K562 (cell line): ENCODE results near the gene EPHB6. TPM values are rescaled to one million over a fixed set of nuclear protein-coding genes. Genes with fewer than 3 reads are reported as not detected.

Source experiments
- ATAC-seq: fragments of 200-7000 bp; cut with Tn5 transposase; 3 replicates; pipeline ENCODE4 v1.9.1; 2020; ENCODE audit warnings: moderate library complexity
- BruUV-seq: library from RNA; stranded (reverse); fragments of 400-500 nt; replicated peaks from 2 replicates; lab custom pipeline; 2021; lab: Mats Ljungman, UMichigan
- CTCF ChIA-PET: fragments of 300-600 bp; formaldehyde crosslinking; extraction: SDS; loops from one replicate; lab custom pipeline; 2021; ENCODE audit warnings: low intra/inter-chr PET ratio; lab: Yijun Ruan, JAX
- POLR2A ChIA-PET: fragments of 300-600, 350-650 bp; sonication (Branson Sonifier 250); formaldehyde crosslinking; extraction: SDS; loops from one replicate; lab custom pipeline; 2021; ENCODE audit warnings: antibody characterized with exemption, inconsistent platforms; lab: Yijun Ruan, JAX
- DNase-seq, 4 experiments: peaks; one replicate each; pipeline versions ENCODE4 v3.0.0 to v3.0.0-alpha.2; 2011 to 2018; ENCODE audit warnings: low spot score in 3 of 4, mixed read lengths in 3 of 4; ENCODE audit errors: extremely low read depth in 1 of 4
- FAIRE-seq: peaks from 2 replicates; lab custom pipeline; 2011; peaks lifted over from hg19 to GRCh38; lab: Jason Lieb, UNC
- H2AFZ ChIP-seq: 2 replicates; pipeline ENCODE4 v1.6.0; 2011; ENCODE audit warnings: low read depth, low read length, control low read depth, inconsistent platforms
- H3K27ac ChIP-seq: fragments of 200-600 bp; 3 replicates; pipeline ENCODE4 v1.8.0; 2011; ENCODE audit warnings: low read depth, mild to moderate bottlenecking, control low read depth, inconsistent platforms, low read length, moderate library complexity, mixed read lengths; ENCODE audit errors: extremely low read depth
- H3K27me3 ChIP-seq, 2 experiments: fragments of 300-600 bp in 1 of 2; 2 replicates in 1 of 2; 3 replicates in 1 of 2; pipeline versions ENCODE4 v1.6.0 to v1.8.0; 2011; ENCODE audit warnings: inconsistent platforms in 2 of 2, low read length in 2 of 2, mild to moderate bottlenecking in 1 of 2, mixed read lengths in 1 of 2, moderate library complexity in 1 of 2; ENCODE audit not compliant: control insufficient read depth in 2 of 2, insufficient read depth in 2 of 2
- H3K36me3 ChIP-seq: fragments of 300-600 bp; 3 replicates; pipeline ENCODE4 v1.8.0; 2011; ENCODE audit warnings: mild to moderate bottlenecking, low read length, inconsistent platforms; ENCODE audit not compliant: control insufficient read depth, insufficient read depth
- H3K4me1 ChIP-seq, 2 experiments: fragments of 200-600 bp in 1 of 2; replicated peaks in 1 of 2; 2 replicates in 1 of 2; 3 replicates in 1 of 2; pipeline versions ENCODE4 v1.5.1 to v1.8.0; 2011; ENCODE audit warnings: inconsistent platforms in 2 of 2, low read length in 2 of 2, mild to moderate bottlenecking in 1 of 2, mixed read lengths in 1 of 2, moderate library complexity in 1 of 2; ENCODE audit not compliant: control insufficient read depth in 2 of 2, insufficient read depth in 2 of 2
- H3K4me2 ChIP-seq: 2 replicates; pipeline ENCODE4 v1.6.1; 2011; ENCODE audit warnings: low read length, control low read depth, inconsistent platforms, mixed read lengths; ENCODE audit not compliant: insufficient read depth
- H3K4me3 ChIP-seq: fragments of 200-600 bp; sonication (generic), shearing (Covaris generic); 2 replicates; pipeline ENCODE4 v1.5.1; 2016; ENCODE audit warnings: control low read depth, inconsistent platforms
- H3K79me2 ChIP-seq: fragments of 200-600 bp; 3 replicates; pipeline ENCODE4 v1.8.0; 2011; ENCODE audit warnings: low read length, inconsistent platforms; ENCODE audit not compliant: control insufficient read depth, insufficient read depth
- H3K9ac ChIP-seq, 2 experiments: 2 replicates each; pipeline versions ENCODE4 v1.6.0 to v1.6.1; 2011; ENCODE audit warnings: low read depth in 2 of 2, low read length in 2 of 2, control low read depth in 1 of 2, inconsistent platforms in 1 of 2, mild to moderate bottlenecking in 1 of 2, mixed read lengths in 1 of 2; ENCODE audit not compliant: insufficient read depth in 1 of 2
- H3K9me1 ChIP-seq: one replicate; pipeline ENCODE4 v1.6.0; 2011; ENCODE audit warnings: inconsistent platforms, mild to moderate bottlenecking, low read length, moderate library complexity; ENCODE audit not compliant: control insufficient read depth, insufficient read depth
- H3K9me3 ChIP-seq: replicated peaks from 2 replicates; pipeline ENCODE4 v1.5.1; 2011; ENCODE audit warnings: low read depth, low read length, inconsistent platforms; ENCODE audit not compliant: control insufficient read depth, insufficient read depth
- H4K20me1 ChIP-seq: replicated peaks from 2 replicates; pipeline ENCODE4 v1.6.1; 2011; ENCODE audit warnings: low read length, inconsistent platforms, mixed read lengths; ENCODE audit not compliant: control insufficient read depth, insufficient read depth
- ATF3 ChIP-seq, 2 experiments: fragments of 450-650 bp in 1 of 2; sonication (generic) in 1 of 2; formaldehyde crosslinking in 1 of 2; IDR thresholded peaks in 1 of 2; conservative IDR thresholded peaks in 1 of 2; 2 replicates each; pipeline versions ENCODE4 v1.6.1 to v1.8.1; 2016 to 2023; ENCODE audit warnings: mild to moderate bottlenecking in 2 of 2, moderate library complexity in 2 of 2, inconsistent platforms in 1 of 2, missing genetic modification reagents in 1 of 2
- CEBPZ ChIP-seq: fragments of 150-350 bp; IDR thresholded peaks from 2 replicates; pipeline ENCODE4 v1.6.1; 2014; ENCODE audit warnings: low read depth, mild to moderate bottlenecking, low read length, borderline replicate concordance
- CTBP1 ChIP-seq: fragments of 450-650 bp; IDR thresholded peaks from 2 replicates; pipeline ENCODE4 v1.6.1; 2016; ENCODE audit warnings: borderline replicate concordance
- FOXM1 ChIP-seq, 2 experiments: fragments of 450-650 bp in 1 of 2; sonication (generic) in 1 of 2; formaldehyde crosslinking in 1 of 2; IDR thresholded peaks; 2 replicates each; pipeline versions ENCODE4 v1.6.1 to v1.9.0; 2017 to 2022; ENCODE audit warnings: low read depth in 2 of 2, mild to moderate bottlenecking in 2 of 2, missing genetic modification reagents in 1 of 2, moderate library complexity in 1 of 2
- GABPB1 ChIP-seq: sonication (generic); formaldehyde crosslinking; IDR thresholded peaks from 2 replicates; pipeline ENCODE4 v1.8.0; 2022; ENCODE audit warnings: mild to moderate bottlenecking, missing genetic modification reagents
- HBP1 ChIP-seq: fragments of 450-650 bp; formaldehyde crosslinking; IDR thresholded peaks from 2 replicates; pipeline ENCODE4 v1.4.0; 2022; ENCODE audit warnings: missing genetic modification characterization
- HDAC2 ChIP-seq: fragments of 450-650 bp; IDR thresholded peaks from 2 replicates; pipeline ENCODE4 v1.6.1; 2016; ENCODE audit warnings: mild to moderate bottlenecking
- ID3 ChIP-seq, 2 experiments: fragments of 250-450 bp in 1 of 2; fragments of 450-650 bp in 1 of 2; sonication (Bioruptor Pico) in 1 of 2; IDR thresholded peaks; 2 replicates each; pipeline versions ENCODE4 v1.6.1 to v1.8.0; 2016 to 2021; ENCODE audit warnings: mild to moderate bottlenecking in 2 of 2, moderate library complexity in 2 of 2, missing compliant biosample characterization in 1 of 2, missing genetic modification characterization in 1 of 2
- KLF6 ChIP-seq: fragments of 250-450 bp; sonication (Bioruptor Pico); IDR thresholded peaks from 2 replicates; pipeline ENCODE4 v1.4.0; 2020; ENCODE audit warnings: mild to moderate bottlenecking, moderate library complexity, borderline replicate concordance
- RBM17 ChIP-seq: fragments of 200-400 bp; formaldehyde crosslinking; IDR thresholded peaks from 2 replicates; pipeline ENCODE4 v1.6.1; 2017; ENCODE audit warnings: low read depth, mild to moderate bottlenecking, low read length, borderline replicate concordance
- ZNF133 ChIP-seq: fragments of 250-450 bp; sonication (Bioruptor Pico); IDR thresholded peaks from 2 replicates; pipeline ENCODE4 v1.4.0; 2020; ENCODE audit warnings: mild to moderate bottlenecking
- WGBS: fragments of 100-300 bp; shearing (Covaris generic); methylation state at CpG from one replicate; pipeline ENCODE4 v1.1.6; 2016; ENCODE audit warnings: low coverage, mixed read lengths; ENCODE audit not compliant: insufficient coverage; ENCODE audit errors: missing lambda C conversion rate; 5-methylcytosine and 5-hydroxymethylcytosine counted together
- in situ Hi-C: fragments of 300-500 bp; cut with MboI; formaldehyde crosslinking; loops from 4 replicates; pipeline ENCODE4 v1.15.0; 2018; ENCODE audit warnings: inconsistent platforms, mixed read lengths
- intact Hi-C: fragments of 100-400 bp; cut with micrococcal nuclease; formaldehyde crosslinking; loops from 2 replicates; pipeline ENCODE4 v1.14.2; 2022
- polyA plus RNA-seq, 8 experiments: library from polyadenylated mRNA; depleted of rRNA in 4 of 8; stranded (reverse) in 5 of 8; unstranded in 3 of 8; fragments of >200 nt; fragmentation: Nextera tagmentation in 2 of 8; fragmentation: Illumina TruSeq in 1 of 8; extraction: Ambion mirVana in 2 of 8; extraction: Trizol in 1 of 8; gene quantifications; 2 replicates each; pipeline versions ENCODE4 v1.2.1 to v1.2.3, GENCODE V29; 2011 to 2014; ENCODE audit warnings: inconsistent platforms in 1 of 8, missing spikeins in 1 of 8
- total RNA-seq, 7 experiments: library from RNA; depleted of rRNA in 6 of 7; stranded (reverse); fragments of >200 nt in 6 of 7; fragmentation: Illumina TruSeq in 2 of 7; extraction: Trizol in 2 of 7; gene quantifications; 2 replicates each; pipeline versions ENCODE4 v1.2.1 to v1.2.3, GENCODE V29; 2011 to 2021; ENCODE audit warnings: low replicate concordance in 1 of 7

Gene EPHB6
- total and polyA plus RNA-seq, 9 of the 15 experiments (the other 6 are each of a cell fraction or from before 2014, with no cell fraction given) = 1.4 to 123 (median 7.6) TPM

GRCh38 chr7:142908921-142909890 lies 54.3 kb downstream of the EPHB6 start:
- in situ Hi-C loops = no loop called here
- peak overlapping the region in 1 of 2 experiments; percentile 32; a peak in 1 of 4 replicates for H3K9ac ChIP-seq
- H3K27ac ChIP-seq = no peak overlapping the region
- no peaks in the 10 kb centered on the region for H3K9me1 ChIP-seq
- ChIA-PET POLR2A (interaction anchor here (0.7 kb wide), 1 partner anchor 116 kb away, joined by 3 read pairs; no protein-coding TSS in a partner anchor), CTCF (interaction anchor here (0.6 to 2.1 kb wide), 3 partner anchors 92 to 763 kb away, joined by 3 to 7 read pairs (median 6); no protein-coding TSS in a partner anchor)
- 1% methylated on average over 21 of the region's 21 CpGs for whole genome bisulfite sequencing
- ATAC-seq (peak; percentile 93), FAIRE-seq (peak; percentile 80), DNase-seq (peak; percentile 51 to 63 (median 56))
- no peaks in the 10 kb centered on the region for H3K36me3 ChIP-seq
- BruUV-seq = no TSS peak
- H3K27me3 ChIP-seq = peaks cover 0 to 22% of the 10 kb centered on the region in 2 experiments; a peak in 3 of 5 replicates
- no peak overlapping the region for H3K4me3 ChIP-seq
- H4K20me1 ChIP-seq = no peaks in the 10 kb centered on the region
- H3K4me2 ChIP-seq = peak overlapping the region; percentile 53
- H3K79me2 ChIP-seq = no peaks in the 10 kb centered on the region
- H3K9me3 ChIP-seq = 0 out of 2 replicates have a peak, but pooled peaks cover 3% of the 10 kb centered on the region
- H2AFZ ChIP-seq = peak overlapping the region; percentile 41; the same call in 1 of the 2 replicates
- H3K4me1 ChIP-seq = peaks cover 4 to 5% of the 10 kb centered on the region in 2 experiments; a peak in 3 of 5 replicates
- intact Hi-C loops = loop anchor here (1.0 kb wide), 1 partner anchor 94 kb away; no protein-coding TSS in a partner anchor
- TF ChIP-seq CEBPZ (no peak), RBM17 (no peak), ATF3 (IDR thresholded peaks at IDR 0.05) (no peak), ATF3 (CRISPR knock-in tag; conservative IDR thresholded peaks at IDR 0.05) (0 out of 2 replicates have a peak, but pooled peaks have one; percentile 8), HBP1 (CRISPR knock-in tag) (no peak), HDAC2 (no peak), GABPB1 (CRISPR knock-in tag) (peak; percentile 36; the same call in 1 of the 2 replicates), FOXM1 (IDR thresholded peaks at IDR 0.05; ENCODE audit: low read depth) (no peak), FOXM1 (CRISPR knock-in tag; IDR thresholded peaks at IDR 0.05; ENCODE audit: low read depth) (peak; percentile 54; the same call in 1 of the 2 replicates), CTBP1 (0 out of 2 replicates have a peak, but pooled peaks have one; percentile 58), ZNF133 (CRISPR knock-in tag) (no peak), KLF6 (no peak), ID3 (CRISPR knock-in tag; IDR thresholded peaks at IDR 0.05) (no peak), ID3 (tag; IDR thresholded peaks at IDR 0.05) (peak; percentile 54; the same call in 1 of the 2 replicates)
